ENCODE data around the gene SNX17. TPM values are rescaled to one million over a fixed set of nuclear protein-coding genes. Genes with fewer than 3 reads are reported as not detected.

Gene SNX17
- total and polyA plus RNA-seq, 2 of the 13 experiments (the other 11 are each of a cell fraction or from before 2014, with no cell fraction given), result 75.0 to 109 TPM

DNA sequence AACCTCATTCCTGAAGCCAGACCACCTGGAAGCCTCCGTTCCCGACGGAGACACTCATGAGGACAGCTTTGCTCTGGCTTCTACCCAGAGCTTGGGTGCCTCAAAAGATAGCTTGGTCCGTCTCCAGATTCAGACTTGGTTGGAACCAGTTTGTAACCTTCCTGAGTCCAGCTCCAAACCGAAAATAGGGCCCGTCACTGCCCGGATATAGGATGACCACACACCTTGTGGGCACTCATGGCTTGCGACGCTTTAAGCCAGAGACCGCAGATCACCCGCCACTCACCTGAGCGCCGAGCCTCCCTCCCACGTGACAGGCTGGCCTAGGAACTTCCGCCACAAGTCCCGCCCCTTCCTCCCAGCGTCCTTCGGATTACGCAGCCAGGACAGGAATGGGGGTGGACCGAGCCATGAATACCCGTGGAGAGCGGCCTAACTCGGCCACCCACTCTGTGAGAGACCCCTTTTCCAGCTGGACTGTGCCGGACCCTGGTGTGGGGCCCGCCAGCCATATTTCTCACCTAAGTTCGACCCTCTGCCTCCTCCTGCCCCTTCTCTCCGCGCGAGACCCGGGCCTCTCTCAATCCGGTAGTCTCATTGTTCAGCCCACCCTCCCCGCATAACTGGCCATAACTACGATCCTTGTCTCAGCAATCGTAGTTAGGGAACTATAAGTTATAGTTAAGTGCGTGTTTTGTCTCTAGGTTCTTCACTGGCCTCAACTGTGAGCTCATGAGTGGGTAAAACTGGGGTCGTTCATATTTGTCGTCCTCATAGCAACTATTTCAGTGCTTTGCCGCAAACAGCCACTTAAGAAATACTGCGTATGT lies 47.4 kb upstream of the SNX17 start, which contains the start of gene MPV17 (continued):
- TF ChIP-seq ZBTB49 (CRISPR knock-in tag; IDR thresholded peaks at IDR 0.05; ENCODE audit: borderline replicate concordance) (peak; percentile 8; the same call in 1 of the 2 replicates), ZNF761 (CRISPR knock-in tag; conservative IDR thresholded peaks at IDR 0.05) (0 out of 2 replicates have a peak, but pooled peaks have one; percentile 37), ZNF367 (CRISPR knock-in tag; IDR thresholded peaks at IDR 0.05; ENCODE audit: borderline replicate concordance) (peak; percentile 50; the same call in 1 of the 2 replicates), MZF1 (CRISPR knock-in tag; IDR thresholded peaks at IDR 0.05; ENCODE audit: borderline replicate concordance) (peak; percentile 46; the same call in 1 of the 2 replicates), MAFF (IDR thresholded peaks at IDR 0.05; ENCODE audit: low read depth, low read length) (no peak), FOSL1 (CRISPR knock-in tag; IDR thresholded peaks at IDR 0.05; ENCODE audit: borderline replicate concordance) (peak; percentile 7; the same call in 1 of the 2 replicates), CBX2 (IDR thresholded peaks at IDR 0.05; ENCODE audit: low read depth, low read length) (no peak), CBX2 (CRISPR knock-in tag; IDR thresholded peaks at IDR 0.05; ENCODE audit: low read depth) (no peak), MXD4 (CRISPR knock-in tag; IDR thresholded peaks at IDR 0.05) (peak; percentile 96), SUZ12 (IDR thresholded peaks at IDR 0.05; ENCODE audit: low read depth, low read length) (no peak), CCAR2 (optimal IDR thresholded peaks at IDR 0.05; ENCODE audit: low read depth, low read length) (peak; percentile 41), ZNF138 (CRISPR knock-in tag; IDR thresholded peaks at IDR 0.05; ENCODE audit: low read depth) (0 out of 2 replicates have a peak, but pooled peaks have one; percentile 20), ZNF703 (CRISPR knock-in tag; IDR thresholded peaks at IDR 0.05; ENCODE audit: borderline replicate concordance) (no peak), ZNF616 (CRISPR knock-in tag; IDR thresholded peaks at IDR 0.05; ENCODE audit: low read depth) (no peak; the same call in 1 of the 2 replicates), CAMTA2 (CRISPR knock-in tag; IDR thresholded peaks at IDR 0.05; ENCODE audit: borderline replicate concordance) (peak; percentile 79; the same call in 1 of the 2 replicates)
- TF ChIP-seq, protein P1, sequence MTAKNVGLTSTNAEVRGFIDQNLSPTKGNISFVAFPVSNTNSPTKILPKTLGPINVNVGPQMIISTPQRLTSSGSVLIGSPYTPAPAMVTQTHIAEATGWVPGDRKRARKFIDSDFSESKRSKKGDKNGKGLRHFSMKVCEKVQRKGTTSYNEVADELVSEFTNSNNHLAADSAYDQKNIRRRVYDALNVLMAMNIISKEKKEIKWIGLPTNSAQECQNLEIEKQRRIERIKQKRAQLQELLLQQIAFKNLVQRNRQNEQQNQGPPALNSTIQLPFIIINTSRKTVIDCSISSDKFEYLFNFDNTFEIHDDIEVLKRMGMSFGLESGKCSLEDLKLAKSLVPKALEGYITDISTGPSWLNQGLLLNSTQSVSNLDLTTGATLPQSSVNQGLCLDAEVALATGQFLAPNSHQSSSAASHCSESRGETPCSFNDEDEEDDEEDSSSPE (CRISPR knock-in tag; IDR thresholded peaks at IDR 0.05), result peak; percentile 76
- TF ChIP-seq, protein P2, sequence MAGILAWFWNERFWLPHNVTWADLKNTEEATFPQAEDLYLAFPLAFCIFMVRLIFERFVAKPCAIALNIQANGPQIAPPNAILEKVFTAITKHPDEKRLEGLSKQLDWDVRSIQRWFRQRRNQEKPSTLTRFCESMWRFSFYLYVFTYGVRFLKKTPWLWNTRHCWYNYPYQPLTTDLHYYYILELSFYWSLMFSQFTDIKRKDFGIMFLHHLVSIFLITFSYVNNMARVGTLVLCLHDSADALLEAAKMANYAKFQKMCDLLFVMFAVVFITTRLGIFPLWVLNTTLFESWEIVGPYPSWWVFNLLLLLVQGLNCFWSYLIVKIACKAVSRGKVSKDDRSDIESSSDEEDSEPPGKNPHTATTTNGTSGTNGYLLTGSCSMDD (CRISPR knock-in tag; IDR thresholded peaks at IDR 0.05), result no peak
- TF ChIP-seq, protein P3, sequence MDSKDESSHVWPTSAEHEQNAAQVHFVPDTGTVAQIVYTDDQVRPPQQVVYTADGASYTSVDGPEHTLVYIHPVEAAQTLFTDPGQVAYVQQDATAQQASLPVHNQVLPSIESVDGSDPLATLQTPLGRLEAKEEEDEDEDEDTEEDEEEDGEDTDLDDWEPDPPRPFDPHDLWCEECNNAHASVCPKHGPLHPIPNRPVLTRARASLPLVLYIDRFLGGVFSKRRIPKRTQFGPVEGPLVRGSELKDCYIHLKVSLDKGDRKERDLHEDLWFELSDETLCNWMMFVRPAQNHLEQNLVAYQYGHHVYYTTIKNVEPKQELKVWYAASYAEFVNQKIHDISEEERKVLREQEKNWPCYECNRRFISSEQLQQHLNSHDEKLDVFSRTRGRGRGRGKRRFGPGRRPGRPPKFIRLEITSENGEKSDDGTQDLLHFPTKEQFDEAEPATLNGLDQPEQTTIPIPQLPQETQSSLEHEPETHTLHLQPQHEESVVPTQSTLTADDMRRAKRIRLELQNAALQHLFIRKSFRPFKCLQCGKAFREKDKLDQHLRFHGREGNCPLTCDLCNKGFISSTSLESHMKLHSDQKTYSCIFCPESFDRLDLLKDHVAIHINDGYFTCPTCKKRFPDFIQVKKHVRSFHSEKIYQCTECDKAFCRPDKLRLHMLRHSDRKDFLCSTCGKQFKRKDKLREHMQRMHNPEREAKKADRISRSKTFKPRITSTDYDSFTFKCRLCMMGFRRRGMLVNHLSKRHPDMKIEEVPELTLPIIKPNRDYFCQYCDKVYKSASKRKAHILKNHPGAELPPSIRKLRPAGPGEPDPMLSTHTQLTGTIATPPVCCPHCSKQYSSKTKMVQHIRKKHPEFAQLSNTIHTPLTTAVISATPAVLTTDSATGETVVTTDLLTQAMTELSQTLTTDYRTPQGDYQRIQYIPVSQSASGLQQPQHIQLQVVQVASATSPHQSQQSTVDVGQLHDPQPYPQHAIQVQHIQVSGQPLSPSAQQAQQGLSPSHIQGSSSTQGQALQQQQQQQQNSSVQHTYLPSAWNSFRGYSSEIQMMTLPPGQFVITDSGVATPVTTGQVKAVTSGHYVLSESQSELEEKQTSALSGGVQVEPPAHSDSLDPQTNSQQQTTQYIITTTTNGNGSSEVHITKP (CRISPR knock-in tag; IDR thresholded peaks at IDR 0.05; ENCODE audit: low read depth), result peak; percentile 94

All from HepG2 (cell line).